GM21423 (cell line): Measurements from ENCODE around the gene RAB31.
A peak's percentile ranks its signal among the peaks of the same experiment; 100 is the strongest.
"Not testable (repeated sequence)": the region's sequence is repeated elsewhere in the genome, so short reads cannot be mapped to it uniquely, and the experiment has no call there.

ENCODE experiments used
- ATAC-seq: cut with Tn5 transposase; IDR thresholded peaks from one replicate; pipeline ENCODE4 v1.9.1; 2021; ENCODE audit warnings: mild to moderate bottlenecking, moderate library complexity; ENCODE audit not compliant: unreplicated experiment

Gene RAB31

DNA sequence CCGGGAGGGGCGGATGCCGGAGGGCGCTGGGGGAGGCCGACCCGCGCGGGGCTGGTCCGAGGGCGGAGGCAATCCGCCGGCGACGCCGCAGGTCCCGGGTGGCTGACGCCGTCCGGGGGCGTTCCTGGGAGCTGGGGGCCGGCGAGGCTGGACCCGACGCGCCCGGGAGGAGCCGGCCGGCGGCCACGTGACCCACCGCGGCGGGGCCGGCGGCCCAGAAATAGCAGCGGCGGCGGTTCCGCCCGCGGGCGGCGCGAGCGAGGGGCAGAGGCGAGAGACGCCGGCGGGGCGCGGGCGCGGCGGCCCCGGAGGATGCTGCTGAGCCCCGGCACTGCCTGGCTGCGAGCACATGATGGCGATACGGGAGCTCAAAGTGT, at the start of gene RAB31:
TSS of gene RAB31 (plus strand) at position 245 of the 377 bp plus-strand sequence. CDS start at position 350, 105 bp downstream.
- peak; percentile 41 for ATAC-seq

DNA sequence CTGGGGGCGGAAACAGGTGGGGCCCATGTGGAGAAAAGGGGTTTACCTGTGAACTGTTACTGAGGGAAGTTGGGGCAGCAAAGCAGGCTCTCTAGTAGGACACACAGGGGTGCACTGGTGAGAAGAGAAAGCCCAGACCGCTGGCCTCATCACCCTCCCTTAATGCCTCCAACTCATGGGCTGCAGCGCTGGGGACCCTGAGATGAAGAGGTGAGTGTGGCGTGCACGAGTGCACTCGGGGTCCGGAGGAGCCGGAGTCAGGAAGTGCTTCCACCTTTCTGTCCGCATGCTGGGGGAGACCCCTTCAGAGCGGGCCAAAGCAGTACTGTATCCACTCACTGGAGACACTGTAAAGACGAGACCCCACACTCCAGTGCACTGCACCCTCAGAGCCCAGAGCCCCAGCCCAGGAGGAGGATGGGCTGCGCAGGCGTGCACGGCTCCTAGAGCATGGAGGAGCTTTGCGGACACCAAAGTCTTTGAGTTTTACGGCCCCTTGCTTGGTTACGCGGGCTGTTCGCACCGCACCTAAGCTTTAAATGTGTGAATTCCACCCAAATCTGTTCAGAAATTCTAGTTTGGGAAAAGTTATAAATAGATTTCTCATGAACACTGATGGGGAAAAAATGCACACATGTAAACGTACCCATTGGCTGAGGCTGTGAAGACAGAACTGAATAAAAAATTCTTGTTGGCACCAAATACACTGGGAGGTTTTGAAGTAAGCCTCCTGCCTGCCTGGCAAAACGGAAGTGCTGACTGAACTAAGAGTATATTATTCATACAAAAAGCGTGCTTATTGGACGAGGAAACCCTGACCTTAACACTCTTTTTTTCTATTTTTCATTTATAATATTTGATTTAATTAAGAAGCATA, 48.4 kb upstream of the RAB31 start:
- no peak for ATAC-seq

DNA sequence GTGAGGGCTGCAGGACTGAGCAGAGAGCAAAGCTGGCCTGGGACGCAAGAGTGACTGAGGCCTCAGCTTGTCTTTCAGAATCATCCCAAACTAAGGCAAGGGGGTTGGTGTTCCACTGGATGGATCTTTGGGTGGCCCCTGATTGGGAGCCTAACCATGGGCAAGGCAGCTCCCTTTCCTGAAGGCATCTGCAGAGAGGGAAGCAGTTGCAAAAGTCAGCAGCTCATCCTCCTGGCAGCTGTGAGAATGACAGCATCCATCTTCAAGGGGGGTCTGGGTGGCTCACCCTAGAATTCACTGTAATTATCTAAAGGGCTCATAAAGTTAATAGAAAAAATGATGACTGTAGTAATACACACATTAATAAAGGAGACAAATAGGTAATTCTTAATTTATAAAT, 46.5 kb upstream of the RAB31 start:
- ATAC-seq: no peak

DNA sequence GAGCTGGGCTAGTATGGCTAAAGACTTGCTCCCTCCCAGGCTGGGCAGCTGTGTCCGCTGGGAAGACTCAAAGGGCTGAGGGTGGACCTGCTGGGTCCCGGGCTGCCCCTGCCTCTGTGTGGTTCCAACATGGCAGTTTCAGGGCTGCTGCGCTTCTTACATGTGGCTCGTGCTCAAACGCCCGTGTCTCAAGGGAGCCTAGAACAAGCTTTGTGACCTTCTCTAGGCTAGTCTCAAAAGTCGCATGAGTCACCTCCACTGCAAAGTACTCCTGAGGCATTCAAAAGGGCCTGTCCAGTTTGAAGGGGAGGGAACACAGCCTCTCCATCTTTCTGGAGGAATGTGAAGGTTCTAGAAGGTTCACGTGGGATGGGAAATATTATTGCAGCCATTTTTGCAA, 44.7 kb upstream of the RAB31 start:
- no peak for ATAC-seq

GRCh38 chr18:9665314-9665713, 42.8 kb upstream of the RAB31 start:
- ATAC-seq: no peak

GRCh38 chr18:9666548-9666947, 41.6 kb upstream of the RAB31 start:
- no peak for ATAC-seq

- ATAC-seq: no peak
Observed at GRCh38 chr18:9669016-9669415, 39.1 kb upstream of the RAB31 start.

DNA sequence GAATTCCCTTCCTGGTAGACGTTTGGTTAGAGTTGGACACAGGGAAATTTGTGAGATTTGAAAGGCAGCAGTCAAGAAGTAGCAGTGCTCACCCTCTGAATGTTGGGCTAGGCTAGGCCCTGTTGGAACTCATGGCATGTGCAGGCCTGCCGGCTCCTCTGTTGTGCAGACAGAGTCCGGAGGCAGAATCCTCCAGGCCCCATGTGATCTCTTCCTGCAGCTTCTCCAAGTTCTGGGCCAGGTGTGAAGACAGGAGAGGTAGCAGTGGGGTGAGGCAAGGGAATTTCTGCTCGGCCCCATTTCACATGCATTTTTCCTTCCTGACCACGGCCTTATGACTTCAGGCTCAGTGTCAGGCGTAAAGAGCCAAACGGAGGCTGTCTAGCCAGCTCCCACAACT, 36.9 kb upstream of the RAB31 start:
- ATAC-seq: no peak

DNA sequence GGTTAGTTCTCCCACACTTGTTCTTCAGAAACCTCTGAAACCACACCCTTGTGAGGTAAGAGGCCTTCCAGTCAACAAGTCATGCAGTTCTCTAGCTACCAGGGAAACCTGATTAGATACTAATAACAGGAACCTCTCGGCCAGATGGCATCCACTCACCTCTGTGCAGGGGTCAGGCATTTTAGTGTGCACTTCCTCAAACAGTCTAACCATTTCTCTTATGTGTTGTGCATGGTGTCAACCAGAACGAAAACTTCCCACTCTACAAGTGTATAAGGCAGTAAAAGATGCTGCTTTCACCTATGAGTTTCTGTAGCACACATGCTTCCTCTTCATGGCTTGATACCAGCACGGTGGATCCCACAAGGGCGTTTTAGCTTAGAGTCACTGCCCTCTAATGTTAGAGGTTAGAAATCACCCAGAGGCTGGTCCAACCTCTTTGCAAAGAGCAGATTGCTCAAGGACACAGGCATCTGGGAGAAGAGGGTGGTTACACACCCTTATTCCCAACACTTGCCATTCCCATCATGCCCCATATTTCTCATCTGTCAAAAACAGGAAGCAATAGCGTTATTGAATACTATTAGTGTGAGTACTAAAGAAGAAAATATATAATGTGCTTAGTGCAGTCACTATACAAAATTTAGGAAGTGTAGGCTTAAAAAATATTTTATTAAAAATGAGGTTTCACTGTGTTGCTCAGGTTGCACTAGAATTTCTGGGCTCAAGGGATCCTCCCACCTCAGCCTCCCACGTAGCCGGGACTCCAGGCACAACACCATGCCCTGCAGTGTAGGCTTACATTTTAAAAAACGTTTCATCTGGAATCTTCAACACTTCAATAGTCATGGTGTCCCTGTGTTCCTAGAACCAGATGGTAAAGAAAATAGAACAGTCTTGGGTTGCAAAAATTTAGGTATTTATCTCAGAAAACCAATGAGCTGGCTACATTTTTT, 34.5 kb upstream of the RAB31 start:
- peak; percentile 98 for ATAC-seq

GRCh38 chr18:9678216-9678615, 29.9 kb upstream of the RAB31 start:
- not testable (repeated sequence) for ATAC-seq

- ATAC-seq: no peak
Observed at GRCh38 chr18:9679125-9679524, 29.0 kb upstream of the RAB31 start.

GRCh38 chr18:9681217-9681616, 26.9 kb upstream of the RAB31 start:
- ATAC-seq: no peak

DNA sequence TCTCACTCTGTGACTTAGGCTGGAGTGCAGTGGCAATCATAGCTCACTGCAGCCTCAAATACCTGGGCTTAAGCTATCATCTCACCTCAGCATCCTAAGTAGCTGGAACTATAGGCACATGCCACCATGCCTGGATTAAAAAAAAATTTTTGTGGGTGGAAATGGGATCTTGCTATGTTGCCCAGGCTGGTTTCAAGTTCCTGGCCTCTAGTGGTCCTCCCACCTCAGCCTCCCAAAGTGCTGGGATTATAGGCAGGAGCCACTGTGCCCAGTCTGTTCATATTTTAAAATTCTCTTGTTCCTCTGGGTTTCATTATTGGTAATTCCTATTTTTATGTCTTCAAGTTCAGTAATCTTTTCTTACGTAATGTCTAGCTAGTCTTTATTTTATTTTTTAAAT, 25.5 kb upstream of the RAB31 start:
- ATAC-seq: no peak

DNA sequence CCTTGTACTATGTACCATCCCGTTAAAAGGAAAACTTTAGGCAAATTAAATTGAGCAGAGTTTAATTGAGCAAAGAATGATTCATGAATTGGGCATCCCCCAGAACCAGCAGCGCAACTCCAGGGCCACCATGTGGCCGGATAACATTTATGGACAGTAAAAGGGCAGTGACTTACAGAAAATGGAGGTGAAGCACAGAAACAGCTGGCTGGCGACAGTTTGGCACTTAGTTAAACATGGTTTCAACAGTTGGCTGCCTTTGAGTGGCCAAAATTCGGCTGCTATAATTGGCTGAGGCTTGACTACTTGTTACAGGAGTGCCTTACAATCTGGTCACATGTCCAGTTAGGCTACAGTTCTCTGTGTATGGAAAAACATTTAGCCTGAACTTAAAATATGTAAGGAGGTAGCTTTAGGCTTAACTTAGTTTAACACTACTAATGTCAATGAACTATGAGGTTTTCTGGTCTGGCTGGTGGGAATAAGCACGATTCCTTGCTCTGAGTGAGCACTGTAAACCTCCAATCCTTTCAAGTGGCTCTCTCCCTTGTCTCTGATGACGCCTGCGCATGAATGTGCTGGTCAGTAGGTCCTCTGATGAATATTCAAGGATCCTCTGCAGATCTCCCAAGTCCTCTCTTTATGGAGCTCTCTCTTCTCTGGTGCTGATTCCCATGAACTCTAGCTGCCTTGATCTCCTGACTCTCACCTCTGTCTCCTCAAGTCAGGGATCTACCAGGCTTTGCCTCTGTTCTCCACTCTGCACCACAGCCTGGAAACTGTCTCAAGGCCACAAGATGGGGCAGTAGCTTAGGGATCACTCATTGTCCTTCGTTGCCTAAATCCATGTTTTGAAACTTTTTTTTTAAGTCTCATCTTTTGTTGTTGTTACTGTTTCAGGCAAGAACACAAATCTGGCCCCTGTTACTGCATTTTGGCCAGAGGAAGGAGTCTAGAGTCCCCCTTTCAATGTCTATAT, 24.4 kb upstream of the RAB31 start:
- ATAC-seq: no peak

DNA sequence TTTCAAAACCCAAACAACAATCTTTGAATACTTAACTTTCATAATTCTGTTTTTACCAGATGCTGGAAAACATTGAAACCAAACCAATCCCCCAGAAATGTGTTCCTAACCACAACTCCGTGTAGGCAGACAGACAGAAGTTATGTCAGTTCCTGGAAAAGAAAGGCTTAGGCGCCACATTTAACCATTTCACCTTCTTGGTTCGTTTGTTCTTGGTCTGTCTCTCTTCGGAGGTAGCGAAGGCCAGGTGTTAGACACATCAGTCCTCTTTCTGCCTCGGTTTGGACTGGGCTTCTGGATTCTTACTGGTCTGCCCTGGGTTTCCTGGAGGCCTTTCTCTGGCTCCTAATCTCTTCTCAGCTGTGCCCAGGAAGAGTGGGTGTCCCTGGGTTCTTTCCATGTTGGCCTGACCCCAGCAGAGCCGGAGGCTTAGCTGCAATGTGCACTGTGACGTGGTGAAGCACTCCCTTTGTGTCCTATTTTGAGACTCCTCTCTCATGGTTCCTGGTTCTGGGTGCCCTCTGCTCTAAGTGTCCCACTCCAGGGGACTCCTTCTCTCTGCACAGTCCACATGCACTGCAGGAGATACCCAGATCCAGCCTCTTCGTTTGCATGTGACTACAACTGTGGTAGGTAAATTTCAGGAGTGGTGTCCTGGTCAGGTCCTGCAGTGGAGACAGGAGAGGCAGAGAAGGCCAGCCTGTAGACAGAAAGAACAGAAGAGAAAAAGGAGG, 23.1 kb upstream of the RAB31 start:
- ATAC-seq: no peak

DNA sequence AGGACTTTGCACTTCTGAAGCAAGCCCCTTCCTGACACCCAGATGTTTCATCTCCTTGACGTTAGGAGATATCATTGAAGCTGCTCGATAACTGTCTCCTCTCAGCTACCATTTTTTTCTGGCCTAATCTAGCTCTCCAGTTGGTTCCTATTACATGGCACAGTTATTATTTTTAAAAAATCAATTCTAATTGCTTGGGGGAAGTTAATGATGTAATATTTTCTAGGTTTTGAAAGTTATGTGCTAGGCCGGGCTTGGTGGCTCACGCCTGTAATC, 22.5 kb upstream of the RAB31 start:
- no peak for ATAC-seq

GRCh38 chr18:9688036-9688741, 19.9 kb upstream of the RAB31 start:
- no peak for ATAC-seq

GRCh38 chr18:9689253-9689652, 18.8 kb upstream of the RAB31 start:
- ATAC-seq: no peak

DNA sequence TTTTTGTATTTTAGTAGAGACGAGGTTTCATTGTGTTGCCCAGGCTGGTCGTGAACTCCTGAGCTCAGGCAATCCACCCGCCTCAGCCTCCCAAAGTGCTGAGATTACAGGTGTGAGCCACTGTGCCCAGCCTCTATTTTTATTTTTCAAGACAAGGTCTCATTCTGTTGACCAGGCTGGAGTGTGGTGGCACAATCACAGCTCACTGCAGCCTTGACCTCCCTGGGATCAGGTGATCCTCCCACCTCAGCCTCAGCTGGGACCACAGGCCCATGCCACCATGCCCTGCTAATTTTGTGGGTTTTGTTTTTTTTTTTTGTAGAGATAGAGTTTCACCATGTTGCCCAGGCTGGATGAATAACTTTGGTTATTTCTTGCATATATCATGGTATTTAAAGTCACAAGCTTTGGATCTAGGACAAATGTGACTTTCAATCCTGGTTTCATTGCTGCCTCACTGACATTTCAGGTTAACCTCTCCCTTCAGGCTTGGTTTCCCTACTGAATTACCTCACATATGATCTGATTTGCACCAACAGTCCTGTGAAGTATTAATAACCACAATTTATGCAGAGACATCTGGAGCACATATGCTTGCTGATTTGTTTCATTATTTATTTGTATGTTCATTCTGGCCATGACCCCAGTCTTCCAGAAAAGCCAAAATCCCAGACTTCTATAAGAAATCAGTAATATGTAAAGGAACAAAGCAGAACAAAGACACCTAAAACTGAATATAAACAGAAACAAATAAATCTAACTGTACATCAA, 17.5 kb upstream of the RAB31 start:
- ATAC-seq: no peak
